Ecto neural progenitor cell (in vitro differentiated cells): ENCODE data around the gene POLR3GL.
"Not testable (repeated sequence)": the region's sequence is repeated elsewhere in the genome, so short reads cannot be mapped to it uniquely, and the experiment has no call there.

ENCODE experiments used
- DNase-seq: peaks from one replicate; pipeline ENCODE4 v3.0.0-alpha.2; 2018; ENCODE audit warnings: low spot score

Gene POLR3GL

GRCh38 chr1:146020058-146021049 lies 55.9 kb downstream of the POLR3GL start:
- no peak for DNase-seq

- DNase-seq, result no peak
Measured at GRCh38 chr1:146021050-146021445, 56.6 kb downstream of the POLR3GL start.

- no peak for DNase-seq
Measured at GRCh38 chr1:146021622-146022402, 57.3 kb downstream of the POLR3GL start, which contains the start of gene HJV. Gene HJV, minus strand, starts transcription at chr1:146021735. Its CDS starts 1,504 bp downstream, at chr1:146020231.

- no peak for DNase-seq
Measured at GRCh38 chr1:146022403-146023127, 58.1 kb downstream of the POLR3GL start.

DNA sequence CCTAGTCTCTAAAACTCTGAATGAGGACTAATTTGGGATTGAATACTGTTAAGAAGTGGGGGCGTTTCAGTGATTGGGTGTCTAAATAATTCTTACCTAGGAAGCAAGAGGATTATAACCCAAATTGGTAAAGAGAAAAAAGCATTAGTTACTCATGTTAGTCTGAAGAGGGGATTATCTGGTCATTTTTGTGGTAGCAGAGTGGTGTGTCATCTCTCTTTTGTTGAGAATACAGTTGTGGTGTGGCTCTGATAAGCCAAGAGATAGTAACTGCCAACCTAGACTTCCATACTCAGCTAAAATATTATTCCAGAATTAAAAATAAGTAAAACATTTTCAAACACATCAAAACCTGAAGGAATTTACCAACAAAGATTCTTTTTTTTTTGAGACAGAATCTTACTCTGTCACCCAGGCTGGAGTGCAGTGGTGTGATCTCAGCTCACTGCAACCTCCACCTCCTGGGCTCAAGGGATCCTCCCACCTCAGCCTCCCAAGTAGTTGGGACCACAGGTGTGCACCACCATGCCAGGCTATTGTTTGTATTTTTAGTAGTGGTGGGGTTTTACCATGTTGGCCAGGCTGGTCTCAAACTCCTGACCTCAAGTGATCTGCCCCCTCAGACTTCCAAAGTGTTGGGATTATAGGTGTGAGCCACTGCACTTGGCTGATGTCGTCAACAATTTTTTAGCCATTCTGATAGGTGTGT lies 61.5 kb downstream of the POLR3GL start:
- not testable (repeated sequence) for DNase-seq

DNA sequence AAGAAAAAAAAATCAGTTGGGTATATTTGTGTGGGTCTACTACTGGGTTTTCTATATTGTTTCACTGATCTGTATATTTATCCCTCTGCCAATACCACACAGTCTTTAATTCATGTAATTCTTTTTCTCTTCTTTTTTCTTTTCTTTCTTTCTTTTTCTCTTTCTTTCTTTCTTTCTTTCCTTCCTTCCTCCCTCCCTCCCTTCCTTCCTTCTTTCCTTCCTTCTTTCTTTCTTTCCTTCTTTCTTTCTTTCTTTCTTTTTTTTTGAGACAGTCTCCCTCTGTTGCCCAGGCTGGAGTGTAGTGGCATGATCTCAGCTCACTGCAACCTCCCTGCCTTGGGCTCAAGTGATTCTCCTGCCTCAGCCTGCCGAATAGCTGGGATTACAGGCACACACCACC lies 62.2 kb downstream of the POLR3GL start:
- DNase-seq, result not testable (repeated sequence)
